Lung microvascular endothelial cell (primary cell): ENCODE measurements around the gene TPP1. TPM values are rescaled to one million over a fixed set of nuclear protein-coding genes. Genes with fewer than 3 reads are reported as not detected.
A peak's percentile ranks its signal among the peaks of the same experiment; 100 is the strongest.

ENCODE experiments used
- DNase-seq, 2 donors: peaks; one replicate each; pipeline versions ENCODE4 v3.0.0 to v3.0.0-alpha.2; 2010; ENCODE audit warnings: low read depth in 2 of 2
- total RNA-seq: library from RNA; depleted of rRNA; stranded (reverse); fragments of >200 nt; gene quantifications from 2 replicates; pipeline ENCODE4 v1.2.1, GENCODE V29; 2014

The TPP1 gene
- total RNA-seq, 1 donor from 2014 or later: 69.2 TPM

DNA sequence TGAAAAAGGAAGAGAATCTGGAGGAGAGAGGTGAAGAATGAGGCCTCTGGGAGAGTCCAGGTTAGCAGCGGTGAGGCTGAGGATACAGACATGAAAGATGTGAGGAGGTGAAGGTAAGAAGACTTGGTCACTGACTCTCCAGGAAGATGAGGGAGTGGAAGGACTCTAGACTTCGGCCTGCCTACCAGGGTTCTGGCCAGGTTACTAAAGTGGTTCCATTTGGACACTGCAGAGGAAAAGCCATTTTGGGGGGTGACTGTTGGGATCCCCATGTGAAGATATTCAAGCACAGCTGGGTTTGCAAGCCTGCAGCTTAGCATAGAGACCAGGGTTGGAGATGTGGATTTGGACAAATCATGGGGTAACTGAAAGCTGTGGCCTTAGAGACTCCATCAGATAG is 28.6 kb upstream of the TPP1 start:
- no peak for DNase-seq

DNA sequence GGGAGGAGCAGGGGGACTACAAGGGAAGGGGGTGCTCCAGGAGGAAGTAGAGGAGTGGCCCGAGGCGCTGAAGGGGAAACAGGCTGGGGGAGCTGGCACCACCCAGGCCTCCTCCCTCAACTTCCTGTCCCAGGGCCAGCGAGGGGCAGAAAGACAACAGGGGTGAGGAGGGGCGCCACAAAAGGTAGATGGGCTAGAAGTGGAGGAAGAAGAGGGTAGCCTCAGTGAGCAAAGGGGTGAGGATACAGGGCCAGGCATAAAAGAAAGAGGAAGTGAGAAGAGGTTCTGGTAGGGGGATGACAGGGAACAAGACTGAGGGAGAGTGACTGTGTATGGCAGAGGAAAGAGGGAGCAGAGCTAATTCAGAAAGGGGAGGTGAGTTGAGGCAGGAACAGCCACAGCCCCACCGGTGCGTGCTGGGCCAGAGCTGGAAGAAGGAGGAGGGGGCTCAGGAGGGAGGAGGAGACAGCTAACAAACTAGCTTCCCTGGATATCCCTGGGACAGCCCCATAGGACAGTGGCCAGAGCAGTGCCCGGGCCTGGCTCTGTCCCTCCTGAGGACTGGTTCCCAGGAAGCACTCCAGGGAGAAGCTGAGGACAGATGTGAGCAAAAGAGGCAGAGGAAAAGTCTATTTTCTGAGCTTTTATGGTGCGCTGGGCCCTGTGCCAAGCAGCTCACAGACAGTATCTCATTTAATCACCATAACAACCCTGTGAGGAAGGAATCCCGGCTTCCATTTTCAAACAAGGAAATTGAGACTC is 27.9 kb upstream of the TPP1 start:
- peak; percentile 54 to 69 for DNase-seq

DNA sequence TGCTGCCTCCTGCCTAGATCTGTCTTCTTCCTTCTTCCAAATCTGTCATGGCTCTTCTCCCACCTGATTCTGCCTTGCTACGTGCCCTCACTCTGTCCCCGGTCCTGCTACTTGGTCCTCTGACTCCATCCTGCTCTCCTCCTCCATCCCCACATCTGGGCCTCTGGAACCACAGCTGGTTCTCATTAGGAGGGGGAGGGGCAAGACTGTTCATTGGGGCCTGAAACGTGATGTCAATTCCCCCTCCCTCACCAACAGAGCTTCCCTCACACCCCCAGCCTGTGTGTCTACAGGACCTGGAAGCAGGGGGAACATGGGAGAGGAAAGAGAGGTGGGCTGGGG is 27.3 kb upstream of the TPP1 start:
- DNase-seq: peak in 1 of 2 donors; percentile 25

DNA sequence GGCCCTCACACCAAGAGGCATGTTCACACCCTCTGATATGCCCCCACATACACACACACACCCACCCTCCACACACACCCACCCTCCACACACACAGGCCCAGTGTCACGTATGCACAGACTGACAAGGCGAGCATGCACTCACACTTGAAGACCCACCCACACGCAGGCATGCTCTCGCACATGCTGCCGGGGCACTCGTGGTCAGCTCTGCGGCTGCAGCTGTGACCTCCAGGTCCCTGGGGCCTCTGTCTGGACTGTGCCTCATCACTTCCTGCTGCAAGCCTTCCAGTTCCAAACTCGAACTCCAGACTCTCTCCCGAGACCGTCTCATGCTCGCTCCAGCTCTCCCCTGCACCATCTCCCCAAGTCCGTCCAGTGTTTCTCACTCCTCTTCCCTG is 26.8 kb upstream of the TPP1 start:
- DNase-seq: peak; percentile 29 to 91

DNA sequence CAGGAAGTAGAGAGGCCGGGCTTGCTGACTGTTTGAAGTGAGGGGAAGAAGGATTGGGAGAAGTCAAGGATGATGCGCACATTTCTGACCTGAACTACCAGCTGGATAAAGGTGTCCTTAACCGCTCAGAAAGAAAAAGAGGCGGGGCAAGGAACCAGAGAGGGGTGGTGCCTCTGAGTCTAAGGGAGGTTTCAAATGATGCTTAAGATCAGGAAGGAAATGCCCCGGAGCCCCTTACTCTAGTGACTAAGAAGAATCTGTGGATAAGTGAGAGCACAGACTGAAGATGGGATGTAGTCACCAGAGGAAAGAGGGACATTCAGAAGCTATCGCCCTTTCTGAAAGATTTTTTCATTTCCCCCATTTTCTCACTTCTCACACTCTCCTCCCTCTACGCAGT is 23.7 kb upstream of the TPP1 start:
- no peak for DNase-seq

DNA sequence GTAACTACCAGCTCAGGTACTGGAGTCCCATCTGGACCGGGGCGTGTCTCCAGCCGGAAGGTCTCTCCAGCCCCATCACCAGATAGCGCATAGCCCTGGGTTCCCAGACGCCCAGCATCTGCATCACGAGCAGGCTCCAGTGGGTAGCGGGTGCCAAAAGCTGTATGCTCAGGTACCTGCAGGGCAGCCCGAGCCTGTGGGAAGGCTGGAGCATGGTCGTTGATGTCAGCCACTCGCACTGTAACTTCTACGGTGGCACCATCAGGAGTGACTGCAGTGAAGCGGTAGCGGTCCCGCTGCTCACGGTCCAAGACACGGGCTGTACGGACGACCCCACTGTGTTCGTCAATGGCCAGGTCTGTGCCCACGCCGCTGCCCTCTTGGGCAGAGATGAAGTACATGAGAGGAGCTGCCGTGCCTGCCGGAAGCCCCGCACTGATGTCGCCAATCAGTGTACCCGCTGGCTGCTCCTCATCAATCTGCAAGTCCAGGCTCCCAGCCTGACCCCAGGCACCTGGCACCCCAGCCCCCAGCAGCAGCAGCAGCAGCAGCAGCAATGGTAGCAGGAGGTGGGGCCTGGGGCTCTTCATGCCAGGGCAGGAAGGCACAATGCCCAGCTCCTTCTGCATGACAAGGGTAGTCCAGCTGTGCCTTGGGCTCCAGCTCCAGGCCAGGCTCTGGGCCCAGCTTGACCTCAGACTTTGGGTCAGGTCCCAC is 21.9 kb upstream of the TPP1 start:
- no peak for DNase-seq

DNA sequence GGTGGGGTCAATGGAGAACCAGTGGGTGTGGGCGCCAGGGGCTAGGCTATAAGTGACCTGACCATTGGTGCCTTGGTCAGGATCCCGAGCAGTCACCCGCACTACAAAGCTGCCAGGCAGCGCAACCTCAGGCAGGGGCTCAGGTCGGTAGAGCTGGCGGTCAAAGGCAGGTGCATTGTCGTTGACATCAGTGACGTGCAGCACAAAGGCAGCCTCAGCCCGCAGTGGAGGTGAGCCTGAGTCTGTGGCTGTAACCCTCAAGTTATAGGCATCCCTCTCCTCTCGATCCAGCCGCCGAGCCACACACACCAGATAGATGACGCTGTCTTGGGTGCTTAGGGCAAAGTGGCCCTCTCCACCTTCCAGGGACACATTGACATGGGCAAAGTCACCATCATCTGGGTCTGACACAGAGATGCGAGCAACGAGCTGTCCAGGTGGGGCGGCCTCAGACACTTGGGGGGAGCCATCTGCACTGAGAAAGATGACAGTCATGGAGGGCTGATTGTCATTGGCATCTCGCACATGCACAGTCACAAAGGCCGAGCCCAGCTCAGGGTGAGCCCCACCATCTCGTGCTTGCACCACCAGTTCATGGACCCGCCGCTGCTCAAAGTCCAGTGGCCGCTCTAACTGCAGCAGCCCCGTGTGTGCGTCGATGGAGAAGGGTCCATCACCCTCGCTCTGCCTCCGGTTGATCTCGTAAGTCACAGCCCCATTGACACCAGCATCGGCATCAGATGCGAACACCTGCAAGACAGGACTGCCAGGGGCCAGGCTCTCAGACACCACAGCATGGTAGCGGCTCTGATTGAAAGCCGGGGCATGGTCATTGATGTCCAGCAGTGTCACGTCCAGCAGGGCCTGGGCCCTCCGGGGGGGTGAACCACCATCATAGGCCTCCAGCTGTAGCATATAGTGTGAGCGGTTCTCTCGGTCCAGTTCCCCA is 21.1 kb upstream of the TPP1 start:
- DNase-seq: no peak

DNA sequence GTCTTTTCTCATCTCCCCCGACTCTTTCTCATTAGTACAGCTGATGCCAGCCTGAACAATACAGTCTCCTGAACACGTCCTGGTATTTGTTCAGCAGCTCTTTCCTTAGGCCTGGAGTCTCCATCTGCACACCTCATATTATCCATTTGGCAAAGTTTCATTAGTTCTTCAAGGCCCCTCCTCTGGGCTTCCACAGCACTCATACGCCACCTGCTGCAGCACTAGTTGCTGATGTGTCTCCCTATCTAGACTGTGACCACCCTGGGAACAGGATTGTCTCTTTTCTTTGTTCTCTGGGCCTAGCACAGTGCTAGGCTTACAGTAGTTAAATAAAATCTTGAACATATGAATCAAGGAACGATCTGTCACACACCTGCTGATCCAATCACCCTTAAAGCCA is 19.2 kb upstream of the TPP1 start:
- no peak for DNase-seq

DNA sequence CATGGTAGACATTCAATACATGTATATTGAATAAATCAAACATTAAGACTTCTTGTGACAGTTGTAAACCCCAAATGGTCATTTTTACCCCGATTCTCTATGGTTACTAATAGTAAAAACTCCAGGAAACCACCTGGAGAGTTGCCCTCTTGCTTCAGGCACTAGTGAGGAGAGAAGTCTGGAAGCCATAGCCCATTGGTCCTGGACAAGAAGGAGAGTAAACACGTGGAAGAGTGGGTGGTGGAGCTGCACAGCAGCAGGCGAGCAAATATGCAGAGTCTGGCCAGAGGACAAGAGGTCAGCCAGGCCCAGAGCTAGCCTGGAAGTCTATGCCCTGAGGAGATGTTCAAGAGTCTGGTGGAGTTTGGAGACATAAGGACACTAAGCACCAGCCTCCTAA is 18.6 kb upstream of the TPP1 start:
- DNase-seq: peak in 1 of 2 donors; percentile 28

DNA sequence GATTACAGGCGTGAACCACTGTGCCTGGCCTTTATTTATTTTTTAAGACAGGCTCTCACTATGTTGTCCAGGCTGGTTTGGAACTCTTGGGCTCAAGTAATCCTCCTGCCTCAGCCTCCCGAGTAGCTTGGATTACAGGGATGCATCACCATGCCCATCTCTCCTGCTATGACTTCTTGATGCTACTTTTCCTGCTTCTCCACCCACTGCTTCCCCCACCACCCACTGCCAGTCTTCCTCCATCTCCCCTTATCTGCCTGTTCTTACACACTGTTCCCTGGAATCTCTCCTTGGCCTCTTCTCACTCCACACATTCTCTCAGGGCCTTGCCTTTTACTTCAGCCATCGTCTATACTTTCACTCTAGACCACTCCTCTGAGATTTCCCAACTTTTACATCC is 17.3 kb upstream of the TPP1 start:
- no peak for DNase-seq

DNA sequence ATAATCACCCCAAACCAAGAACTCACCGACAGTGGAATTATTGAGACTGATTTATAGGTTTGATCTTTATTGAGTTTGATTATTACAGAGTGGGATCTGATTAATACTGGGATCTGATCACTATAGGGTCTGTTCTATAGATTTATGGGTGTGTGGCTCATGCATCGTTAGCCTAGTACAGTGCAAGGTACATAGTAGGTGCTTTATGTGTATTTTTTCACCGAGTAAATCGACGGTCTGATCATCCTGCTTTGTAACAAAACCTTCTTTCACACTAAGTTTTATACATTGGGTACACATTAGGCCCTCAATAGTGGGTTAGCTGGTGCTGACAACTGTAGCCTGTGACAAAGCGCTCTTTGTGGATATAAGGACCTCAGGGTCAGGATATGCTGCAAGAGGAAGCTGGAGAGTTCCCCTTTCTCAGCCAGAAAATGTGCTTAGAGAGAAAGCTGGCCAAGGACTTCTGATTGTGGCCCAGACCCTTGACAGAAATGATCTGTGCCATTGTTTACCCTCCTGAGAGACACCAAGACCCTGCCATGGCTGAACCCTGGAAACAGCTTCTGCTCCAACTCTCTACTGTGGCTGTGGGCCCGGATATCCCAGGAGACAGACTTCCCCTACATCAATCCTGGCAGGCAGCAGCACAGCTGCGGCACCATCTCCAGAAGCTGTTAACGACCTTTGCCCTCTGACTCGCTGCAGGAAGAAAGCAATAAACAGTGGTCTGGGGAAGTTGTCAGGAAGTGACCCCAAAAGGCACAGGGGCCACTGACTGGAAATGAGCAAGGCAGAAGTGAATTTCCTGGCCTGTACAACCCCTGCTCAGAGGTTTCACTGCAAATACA is 16.1 kb upstream of the TPP1 start:
- DNase-seq: peak; percentile 84 to 98

DNA sequence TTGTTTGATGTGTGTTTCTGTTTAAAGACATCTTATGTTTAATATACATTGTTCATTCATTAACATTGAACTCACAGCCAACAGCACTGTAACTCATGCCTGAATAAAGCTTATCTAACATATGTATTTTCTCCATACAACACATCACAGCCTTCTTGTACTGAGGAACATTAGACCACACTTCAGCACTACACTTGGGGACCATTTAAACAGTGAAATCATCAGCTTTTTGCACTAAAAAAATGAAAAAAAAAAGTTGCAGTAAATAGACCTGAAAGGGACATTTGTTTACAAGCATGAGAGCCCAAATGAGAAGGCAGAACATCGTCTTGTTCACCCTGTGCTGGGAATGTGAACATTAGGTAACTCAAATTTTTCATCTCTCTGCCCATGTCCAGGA is 15.3 kb upstream of the TPP1 start:
- no peak for DNase-seq

DNA sequence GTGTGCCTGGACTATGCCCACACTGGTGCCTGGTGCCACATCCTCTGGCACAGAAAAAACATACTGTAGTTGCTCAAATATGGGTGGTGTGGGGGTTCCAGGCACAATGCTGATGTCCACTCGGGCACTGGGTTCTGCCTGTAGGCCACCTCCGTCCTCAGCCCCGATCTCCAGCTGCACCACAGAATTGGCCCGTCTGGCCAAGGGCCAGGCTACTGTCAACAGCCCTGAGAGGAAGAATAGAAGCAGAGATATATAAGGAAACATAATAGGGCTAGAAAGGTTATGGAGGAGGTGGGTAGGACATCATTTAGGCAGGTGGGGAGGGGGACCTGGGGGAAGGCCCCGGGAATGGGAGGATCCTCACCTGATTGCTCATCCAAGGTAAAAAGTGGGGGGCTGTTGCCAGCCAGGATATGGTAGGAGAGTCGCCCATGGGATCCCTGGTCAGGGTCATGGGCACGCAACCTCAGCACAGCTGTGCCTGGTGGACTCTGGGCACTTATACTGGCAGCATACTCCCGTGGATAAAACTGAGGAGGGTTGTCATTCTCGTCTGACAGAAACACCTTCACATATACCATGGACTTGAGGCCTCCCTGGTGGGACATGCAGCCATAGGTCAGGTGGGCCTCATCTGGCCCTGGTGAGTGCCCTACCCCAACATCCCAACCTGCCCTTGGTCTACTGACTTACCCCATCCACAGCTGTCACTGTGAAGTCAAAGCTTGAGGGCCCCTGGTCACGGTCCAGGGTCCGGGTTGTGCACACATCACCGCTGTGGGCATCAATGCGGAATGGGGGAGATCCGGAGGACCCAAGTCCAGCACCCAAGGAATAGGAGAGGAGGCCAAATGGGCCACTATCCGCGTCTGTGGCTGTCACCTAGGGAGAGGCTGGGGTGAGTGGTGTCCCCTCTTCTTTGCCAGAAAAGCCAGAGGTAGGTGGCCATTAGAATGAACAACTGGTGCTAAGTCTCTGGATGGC is 14.5 kb upstream of the TPP1 start:
- no peak for DNase-seq

DNA sequence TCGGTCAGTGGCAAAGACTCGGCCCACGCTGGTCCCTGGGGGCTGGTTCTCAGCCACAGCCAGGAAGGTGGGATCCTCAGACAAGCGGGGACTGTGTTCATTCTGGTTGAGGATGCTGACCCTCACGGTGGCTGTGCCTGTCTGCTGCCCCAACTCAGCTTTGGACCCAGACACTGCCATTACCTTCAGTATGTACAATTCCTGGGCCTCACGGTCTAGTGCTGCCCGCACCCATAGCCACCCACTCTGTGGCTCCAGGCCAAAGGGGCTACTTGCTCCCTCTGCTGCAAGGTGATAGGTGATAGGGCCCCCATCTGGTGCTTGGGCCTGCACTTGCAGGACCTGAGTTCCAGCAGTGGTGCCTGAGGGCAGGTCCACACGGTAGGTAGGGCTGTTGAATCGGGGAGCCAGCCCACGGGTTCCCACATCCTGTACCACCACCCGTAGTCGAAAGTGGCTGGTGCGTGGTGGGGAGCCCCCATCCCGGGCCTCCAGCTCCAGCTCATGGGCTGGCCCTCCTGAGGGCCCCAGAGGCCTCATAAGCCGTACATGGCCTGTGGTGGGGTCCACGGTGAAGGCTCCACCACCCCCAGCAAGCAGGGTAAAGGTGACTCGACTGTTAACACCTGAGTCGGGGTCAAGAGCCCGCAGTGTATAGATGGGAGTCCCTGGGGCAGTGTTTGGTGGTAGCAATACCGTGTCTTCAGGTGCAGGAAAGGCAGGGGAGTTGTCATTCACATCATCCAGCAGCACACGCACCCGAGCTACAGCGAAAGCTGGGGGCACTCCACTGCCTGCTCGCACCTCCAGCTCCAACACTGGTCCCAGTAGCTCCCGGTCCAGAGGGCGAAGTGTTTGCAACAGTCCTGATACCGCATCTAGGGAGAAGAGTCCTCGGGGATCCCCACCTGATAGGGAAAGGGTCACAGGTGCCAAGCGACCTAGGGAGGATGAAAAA is 13.2 kb upstream of the TPP1 start:
- DNase-seq: no peak

DNA sequence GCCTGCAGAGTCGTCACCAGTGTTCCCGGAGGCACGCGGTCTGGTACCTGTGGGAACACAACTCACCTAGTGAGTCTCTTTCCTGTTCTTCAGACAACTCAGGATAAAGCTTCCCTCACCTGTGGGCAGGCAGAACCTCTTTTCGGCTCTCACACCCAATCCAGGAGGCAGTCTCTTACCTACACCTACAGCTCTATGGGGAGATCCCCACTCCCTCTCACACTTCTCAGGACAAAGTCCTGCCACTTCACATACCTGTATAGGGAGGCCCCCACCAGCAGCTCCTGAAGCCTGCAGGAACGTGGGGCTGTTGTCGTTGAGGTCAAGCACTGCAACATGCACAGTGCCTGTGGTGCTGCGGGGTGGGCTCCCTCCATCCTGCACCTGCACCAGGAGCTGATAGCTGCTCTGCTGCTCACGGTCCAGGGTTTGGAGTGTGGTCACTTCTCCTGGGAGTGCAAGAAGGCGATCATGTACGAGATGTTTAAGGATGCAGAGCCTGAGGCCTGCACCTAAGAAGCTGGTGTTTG is 12.2 kb upstream of the TPP1 start:
- no peak for DNase-seq

DNA sequence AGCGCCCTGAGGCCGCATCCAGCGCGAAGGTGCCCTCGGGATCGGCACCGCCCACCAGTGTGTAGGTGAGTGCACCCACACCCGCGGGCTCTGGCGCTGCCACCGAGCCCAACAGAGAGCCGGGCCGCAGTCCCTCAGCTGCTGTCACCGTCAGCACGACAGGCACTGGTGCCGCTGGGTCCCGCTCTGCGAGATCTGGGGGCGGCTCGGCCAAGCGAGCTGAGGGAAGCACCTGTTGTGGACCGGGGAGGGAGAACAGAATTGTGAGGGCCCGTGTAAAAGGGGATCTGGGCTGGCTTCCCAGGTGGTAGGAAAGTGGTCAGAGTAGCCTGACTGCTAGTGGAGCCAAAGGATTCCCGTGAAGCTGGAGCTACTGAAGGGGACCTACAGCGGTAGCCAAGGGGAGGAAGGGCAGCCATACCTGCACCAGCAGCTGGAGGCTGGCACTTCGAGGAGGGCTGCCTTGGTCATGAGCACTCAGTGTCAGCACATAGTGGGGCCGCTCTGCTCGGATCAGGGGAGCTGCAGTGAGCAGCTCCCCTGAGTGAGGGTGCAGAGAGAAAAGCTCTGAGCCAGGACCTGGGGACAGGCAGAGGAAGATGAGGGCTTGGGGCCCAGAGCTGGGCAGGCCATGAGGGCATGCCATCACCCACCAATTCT is 11.5 kb upstream of the TPP1 start:
- no peak for DNase-seq

DNA sequence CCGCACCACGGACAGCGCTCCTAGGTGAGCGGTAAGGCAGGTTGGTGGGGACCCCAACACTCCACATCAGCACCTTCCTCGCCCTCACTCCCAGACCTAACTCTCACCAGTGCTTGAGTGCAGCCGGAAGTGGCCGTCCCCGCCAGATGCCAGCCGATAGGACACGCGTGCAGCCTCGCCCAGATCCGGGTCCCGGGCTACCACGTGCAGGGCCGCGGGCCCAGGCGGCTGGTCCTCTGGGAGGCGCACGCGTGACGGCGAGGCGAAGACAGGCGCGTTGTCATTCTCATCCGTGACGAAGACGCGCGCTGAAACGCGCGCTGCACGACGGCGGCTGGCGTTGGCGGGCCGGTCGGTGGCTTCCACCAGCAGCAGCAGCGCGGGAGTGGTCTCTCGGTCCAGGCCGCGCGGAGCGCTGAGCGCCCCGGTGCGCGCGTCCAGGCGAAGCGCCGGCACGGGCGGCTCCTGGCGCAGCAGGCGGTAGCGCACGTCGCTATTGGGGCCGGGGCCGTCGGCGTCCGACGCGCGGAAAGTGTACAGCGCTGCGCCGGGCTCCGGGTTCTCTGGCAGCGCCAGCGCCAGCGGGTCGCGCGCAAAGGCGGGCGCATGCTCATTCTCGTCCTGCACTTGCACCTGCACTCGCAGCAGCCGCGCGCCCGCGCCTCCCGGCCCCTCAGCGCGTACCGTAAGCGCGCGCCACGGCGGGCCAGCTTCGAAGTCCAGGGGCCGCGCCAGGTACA is 10.8 kb upstream of the TPP1 start:
- DNase-seq: no peak

DNA sequence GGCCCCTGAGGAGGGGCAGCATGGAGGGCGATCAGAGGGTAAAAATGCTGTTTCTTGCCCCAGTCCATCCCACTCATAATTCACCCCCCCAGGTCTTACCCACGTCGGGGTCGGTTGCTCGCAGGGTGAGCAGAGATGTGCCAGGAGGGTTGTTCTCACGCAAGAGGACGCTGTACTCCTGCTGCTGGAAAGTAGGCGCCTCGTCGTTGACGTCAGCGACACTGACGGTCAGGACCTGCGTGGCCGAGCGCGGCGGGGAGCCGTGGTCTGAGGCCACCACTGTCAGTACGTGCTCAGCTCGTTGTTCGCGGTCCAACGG is 10.3 kb upstream of the TPP1 start:
- DNase-seq: no peak
